ENCODE measurements around the gene RSAD2. TPM values are rescaled to one million over a fixed set of nuclear protein-coding genes. Genes with fewer than 3 reads are reported as not detected.

Gene RSAD2
- total RNA-seq, 4 donors from 2014 or later: 1.8 to 7.0 (median 5.7) TPM

- peaks cover 0 to 46% (median 0%) of the 10 kb centered on the region in 3 donors for H3K4me1 ChIP-seq
Measured at GRCh38 chr2:6923319-6923718, 45.7 kb downstream of the RSAD2 start.

GRCh38 chr2:6924101-6924923 lies 46.7 kb downstream of the RSAD2 start:
- Histone ChIP-seq H3K9me3 (no peaks in the 10 kb centered on the region), H3K27ac (no peak overlapping the region), H3K27me3 (no peaks in the 10 kb centered on the region), H3K4me3 (no peak overlapping the region), H3K36me3 (no peaks in the 10 kb centered on the region), H3K4me1 (peaks cover 0 to 38% (median 0%) of the 10 kb centered on the region in 3 donors)
- 93 to 97% methylated on average over 10 to 18 of the region's 19 CpGs for WGBS, 2 donors (ENCODE audit: low coverage in 1 of 2)
- TF ChIP-seq EP300 (IDR thresholded peaks at IDR 0.05) (no peak), POLR2A (IDR thresholded peaks at IDR 0.05) (no peak), POLR2AphosphoS5 (IDR thresholded peaks at IDR 0.05) (no peak), CTCF (IDR thresholded peaks at IDR 0.05) (no peak)
- ATAC-seq: no peak

More at GRCh38 chr2:6923319-6923718, 45.7 kb downstream of the RSAD2 start:
- H3K9me3 ChIP-seq: no peaks in the 10 kb centered on the region
- H3K27me3 ChIP-seq: no peaks in the 10 kb centered on the region
- TF ChIP-seq POLR2AphosphoS5 (IDR thresholded peaks at IDR 0.05) (no peak), CTCF (IDR thresholded peaks at IDR 0.05) (no peak), EP300 (IDR thresholded peaks at IDR 0.05) (no peak), POLR2A (IDR thresholded peaks at IDR 0.05) (no peak)
- no peaks in the 10 kb centered on the region for H3K36me3 ChIP-seq
- 87 to 96% methylated on average over 3 to 8 of the region's 10 CpGs for WGBS, 2 donors (ENCODE audit: low coverage in 1 of 2)
- H3K4me3 ChIP-seq: no peak overlapping the region
- no peak overlapping the region for H3K27ac ChIP-seq
- no peak for ATAC-seq

GRCh38 chr2:6924924-6925409 lies 47.4 kb downstream of the RSAD2 start:
- ATAC-seq: no peak
- WGBS, 2 donors (ENCODE audit: low coverage in 1 of 2): 83 to 92% methylated on average over 1 to 6 of the region's 7 CpGs
- Histone ChIP-seq H3K36me3 (no peaks in the 10 kb centered on the region), H3K4me3 (no peak overlapping the region), H3K27ac (no peak overlapping the region), H3K27me3 (no peaks in the 10 kb centered on the region), H3K9me3 (no peaks in the 10 kb centered on the region), H3K4me1 (peaks cover 0 to 32% (median 0%) of the 10 kb centered on the region in 3 donors)
- TF ChIP-seq EP300 (IDR thresholded peaks at IDR 0.05): no peak
- no peak for TF ChIP-seq POLR2A (IDR thresholded peaks at IDR 0.05)
- TF ChIP-seq CTCF (IDR thresholded peaks at IDR 0.05): no peak
- no peak for TF ChIP-seq POLR2AphosphoS5 (IDR thresholded peaks at IDR 0.05)

GRCh38 chr2:6926071-6926732 lies 48.6 kb downstream of the RSAD2 start:
- Histone ChIP-seq H3K27ac (no peak overlapping the region), H3K27me3 (no peaks in the 10 kb centered on the region), H3K9me3 (no peaks in the 10 kb centered on the region), H3K4me3 (no peak overlapping the region), H3K36me3 (no peaks in the 10 kb centered on the region), H3K4me1 (peaks cover 0 to 26% (median 0%) of the 10 kb centered on the region in 3 donors)
- 84 to 98% methylated on average over 6 to 10 of the region's 14 CpGs for WGBS, 2 donors (ENCODE audit: low coverage in 1 of 2)
- no peak for ATAC-seq
- no peak for TF ChIP-seq POLR2AphosphoS5 (IDR thresholded peaks at IDR 0.05)

- no peak overlapping the region for H3K4me3 ChIP-seq
- no peaks in the 10 kb centered on the region for H3K27me3 ChIP-seq
- H3K4me1 ChIP-seq: peaks cover 0 to 21% (median 0%) of the 10 kb centered on the region in 3 donors
- WGBS, 2 donors (ENCODE audit: low coverage in 1 of 2): 37 to 43% methylated on average over 1 to 3 of the region's 3 CpGs
- ATAC-seq: no peak
- no peak for TF ChIP-seq EP300 (IDR thresholded peaks at IDR 0.05)
- TF ChIP-seq POLR2A (IDR thresholded peaks at IDR 0.05): no peak
- TF ChIP-seq POLR2AphosphoS5 (IDR thresholded peaks at IDR 0.05): no peak
- TF ChIP-seq CTCF (IDR thresholded peaks at IDR 0.05): no peak
- H3K27ac ChIP-seq: peak overlapping the region in 1 of 4 donors; percentile 11
- H3K9me3 ChIP-seq: no peaks in the 10 kb centered on the region
- no peaks in the 10 kb centered on the region for H3K36me3 ChIP-seq
Measured at GRCh38 chr2:6927186-6927585, 49.6 kb downstream of the RSAD2 start.
